ENCODE measurements around the gene ARHGAP29.

Gene ARHGAP29

DNA sequence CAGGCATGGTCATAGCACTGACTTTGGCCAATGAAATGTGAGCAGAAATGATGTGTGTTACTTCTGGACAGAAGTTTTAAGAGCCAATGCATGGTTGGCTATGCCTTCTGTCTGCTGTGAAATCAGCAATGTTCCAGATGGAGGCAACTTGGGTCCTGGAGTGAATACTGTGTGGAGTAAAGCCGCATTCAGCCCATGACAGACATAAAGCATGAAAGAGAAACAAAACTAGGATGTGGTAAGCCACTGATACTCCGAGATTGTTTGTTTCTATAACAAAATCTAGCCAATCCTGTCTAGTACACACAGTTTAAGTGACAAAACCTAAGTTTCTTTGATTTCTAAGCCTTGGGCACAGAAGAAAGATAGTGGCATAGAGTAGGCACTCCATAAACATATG, 47.1 kb upstream of the ARHGAP29 start:
- Histone ChIP-seq H3K4me3 (ENCODE audit: low read depth, low read length) (no peak overlapping the region), H3K27ac (ENCODE audit: extremely low read depth, low read depth, low read length) (no peak overlapping the region), H3K36me3 (ENCODE audit: control insufficient read depth in 2 of 2, insufficient read depth in 1 of 2, low read length in 2 of 2) (no peaks in the 10 kb centered on the region), H3K4me1 (ENCODE audit: control insufficient read depth, insufficient read depth, low read length) (no peaks in the 10 kb centered on the region), H3K9me3 (ENCODE audit: control insufficient read depth, insufficient read depth, low read depth, low read length) (no peaks in the 10 kb centered on the region)
- CTCF ChIA-PET: no interaction called here
- POLR2A ChIA-PET: no interaction called here
- TF ChIP-seq, protein P1, sequence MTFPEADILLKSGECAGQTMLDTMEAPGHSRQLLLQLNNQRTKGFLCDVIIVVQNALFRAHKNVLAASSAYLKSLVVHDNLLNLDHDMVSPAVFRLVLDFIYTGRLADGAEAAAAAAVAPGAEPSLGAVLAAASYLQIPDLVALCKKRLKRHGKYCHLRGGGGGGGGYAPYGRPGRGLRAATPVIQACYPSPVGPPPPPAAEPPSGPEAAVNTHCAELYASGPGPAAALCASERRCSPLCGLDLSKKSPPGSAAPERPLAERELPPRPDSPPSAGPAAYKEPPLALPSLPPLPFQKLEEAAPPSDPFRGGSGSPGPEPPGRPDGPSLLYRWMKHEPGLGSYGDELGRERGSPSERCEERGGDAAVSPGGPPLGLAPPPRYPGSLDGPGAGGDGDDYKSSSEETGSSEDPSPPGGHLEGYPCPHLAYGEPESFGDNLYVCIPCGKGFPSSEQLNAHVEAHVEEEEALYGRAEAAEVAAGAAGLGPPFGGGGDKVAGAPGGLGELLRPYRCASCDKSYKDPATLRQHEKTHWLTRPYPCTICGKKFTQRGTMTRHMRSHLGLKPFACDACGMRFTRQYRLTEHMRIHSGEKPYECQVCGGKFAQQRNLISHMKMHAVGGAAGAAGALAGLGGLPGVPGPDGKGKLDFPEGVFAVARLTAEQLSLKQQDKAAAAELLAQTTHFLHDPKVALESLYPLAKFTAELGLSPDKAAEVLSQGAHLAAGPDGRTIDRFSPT (tag by site-specific recombination; IDR thresholded peaks at IDR 0.05): no peak
- TF ChIP-seq, protein P2, sequence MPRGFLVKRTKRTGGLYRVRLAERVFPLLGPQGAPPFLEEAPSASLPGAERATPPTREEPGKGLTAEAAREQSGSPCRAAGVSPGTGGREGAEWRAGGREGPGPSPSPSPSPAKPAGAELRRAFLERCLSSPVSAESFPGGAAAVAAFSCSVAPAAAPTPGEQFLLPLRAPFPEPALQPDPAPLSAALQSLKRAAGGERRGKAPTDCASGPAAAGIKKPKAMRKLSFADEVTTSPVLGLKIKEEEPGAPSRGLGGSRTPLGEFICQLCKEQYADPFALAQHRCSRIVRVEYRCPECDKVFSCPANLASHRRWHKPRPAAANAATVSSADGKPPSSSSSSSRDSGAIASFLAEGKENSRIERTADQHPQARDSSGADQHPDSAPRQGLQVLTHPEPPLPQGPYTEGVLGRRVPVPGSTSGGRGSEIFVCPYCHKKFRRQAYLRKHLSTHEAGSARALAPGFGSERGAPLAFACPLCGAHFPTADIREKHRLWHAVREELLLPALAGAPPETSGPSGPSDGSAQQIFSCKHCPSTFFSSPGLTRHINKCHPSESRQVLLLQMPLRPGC (tag by site-specific recombination; IDR thresholded peaks at IDR 0.05): no peak
- TF ChIP-seq, protein P3, sequence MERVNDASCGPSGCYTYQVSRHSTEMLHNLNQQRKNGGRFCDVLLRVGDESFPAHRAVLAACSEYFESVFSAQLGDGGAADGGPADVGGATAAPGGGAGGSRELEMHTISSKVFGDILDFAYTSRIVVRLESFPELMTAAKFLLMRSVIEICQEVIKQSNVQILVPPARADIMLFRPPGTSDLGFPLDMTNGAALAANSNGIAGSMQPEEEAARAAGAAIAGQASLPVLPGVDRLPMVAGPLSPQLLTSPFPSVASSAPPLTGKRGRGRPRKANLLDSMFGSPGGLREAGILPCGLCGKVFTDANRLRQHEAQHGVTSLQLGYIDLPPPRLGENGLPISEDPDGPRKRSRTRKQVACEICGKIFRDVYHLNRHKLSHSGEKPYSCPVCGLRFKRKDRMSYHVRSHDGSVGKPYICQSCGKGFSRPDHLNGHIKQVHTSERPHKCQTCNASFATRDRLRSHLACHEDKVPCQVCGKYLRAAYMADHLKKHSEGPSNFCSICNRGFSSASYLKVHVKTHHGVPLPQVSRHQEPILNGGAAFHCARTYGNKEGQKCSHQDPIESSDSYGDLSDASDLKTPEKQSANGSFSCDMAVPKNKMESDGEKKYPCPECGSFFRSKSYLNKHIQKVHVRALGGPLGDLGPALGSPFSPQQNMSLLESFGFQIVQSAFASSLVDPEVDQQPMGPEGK (tag by site-specific recombination; IDR thresholded peaks at IDR 0.05): no peak

DNA sequence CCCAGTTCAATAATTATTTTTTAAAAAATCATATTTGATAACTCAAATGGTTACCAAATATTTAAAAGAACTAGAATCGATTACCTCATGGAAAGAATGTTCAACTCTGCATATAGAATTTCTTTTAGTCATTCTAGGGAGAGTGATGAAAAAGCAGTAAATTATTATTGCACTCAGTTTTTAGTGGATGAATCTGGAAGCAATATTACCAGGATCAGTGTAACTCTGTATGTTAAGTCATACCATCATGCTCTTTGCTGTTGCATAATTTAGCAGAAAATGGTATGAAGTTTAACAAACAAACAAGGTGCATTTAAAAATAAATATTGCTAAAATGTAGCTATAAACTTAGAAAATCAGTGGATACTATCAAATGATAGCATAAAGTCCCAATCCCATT, 46.1 kb upstream of the ARHGAP29 start:
- no peak for TF ChIP-seq ZFP69B (tag by site-specific recombination; IDR thresholded peaks at IDR 0.05)
- no peak for TF ChIP-seq ZNF707 (tag by site-specific recombination; IDR thresholded peaks at IDR 0.05)
- TF ChIP-seq, protein P4, sequence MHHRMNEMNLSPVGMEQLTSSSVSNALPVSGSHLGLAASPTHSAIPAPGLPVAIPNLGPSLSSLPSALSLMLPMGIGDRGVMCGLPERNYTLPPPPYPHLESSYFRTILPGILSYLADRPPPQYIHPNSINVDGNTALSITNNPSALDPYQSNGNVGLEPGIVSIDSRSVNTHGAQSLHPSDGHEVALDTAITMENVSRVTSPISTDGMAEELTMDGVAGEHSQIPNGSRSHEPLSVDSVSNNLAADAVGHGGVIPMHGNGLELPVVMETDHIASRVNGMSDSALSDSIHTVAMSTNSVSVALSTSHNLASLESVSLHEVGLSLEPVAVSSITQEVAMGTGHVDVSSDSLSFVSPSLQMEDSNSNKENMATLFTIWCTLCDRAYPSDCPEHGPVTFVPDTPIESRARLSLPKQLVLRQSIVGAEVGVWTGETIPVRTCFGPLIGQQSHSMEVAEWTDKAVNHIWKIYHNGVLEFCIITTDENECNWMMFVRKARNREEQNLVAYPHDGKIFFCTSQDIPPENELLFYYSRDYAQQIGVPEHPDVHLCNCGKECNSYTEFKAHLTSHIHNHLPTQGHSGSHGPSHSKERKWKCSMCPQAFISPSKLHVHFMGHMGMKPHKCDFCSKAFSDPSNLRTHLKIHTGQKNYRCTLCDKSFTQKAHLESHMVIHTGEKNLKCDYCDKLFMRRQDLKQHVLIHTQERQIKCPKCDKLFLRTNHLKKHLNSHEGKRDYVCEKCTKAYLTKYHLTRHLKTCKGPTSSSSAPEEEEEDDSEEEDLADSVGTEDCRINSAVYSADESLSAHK (tag by site-specific recombination; IDR thresholded peaks at IDR 0.05): no peak
- no peak for TF ChIP-seq EGR2 (tag by site-specific recombination; IDR thresholded peaks at IDR 0.05; ENCODE audit: low read depth)
- no peak for TF ChIP-seq ZNF112 (tag by site-specific recombination; IDR thresholded peaks at IDR 0.05)
- no peak for TF ChIP-seq SETDB1 (IDR thresholded peaks at IDR 0.05; ENCODE audit: insufficient read length, low read length)
- TF ChIP-seq ZBTB1 (tag by site-specific recombination; IDR thresholded peaks at IDR 0.05): no peak
- TF ChIP-seq HOXD13 (CRISPR knock-in tag; IDR thresholded peaks at IDR 0.05; ENCODE audit: borderline replicate concordance): no peak
- no peak for TF ChIP-seq ZBTB20 (tag by site-specific recombination; IDR thresholded peaks at IDR 0.05)
- H3K27ac ChIP-seq (ENCODE audit: extremely low read depth, low read depth, low read length): no peak overlapping the region
- ChIA-PET POLR2A (interaction anchor here (0.5 to 0.7 kb wide), 2 partner anchors 50 to 644 kb away, joined by 3 to 4 read pairs; partner anchors contain the start of gene CNN3), CTCF (interaction anchor here (0.6 kb wide), 1 partner anchor 21 kb away, joined by 3 read pairs; no protein-coding TSS in a partner anchor)
- no peaks in the 10 kb centered on the region for H3K9me3 ChIP-seq (ENCODE audit: control insufficient read depth, insufficient read depth, low read depth, low read length)
- no peaks in the 10 kb centered on the region for H3K4me1 ChIP-seq (ENCODE audit: control insufficient read depth, insufficient read depth, low read length)
- no peaks in the 10 kb centered on the region for H3K36me3 ChIP-seq (ENCODE audit: control insufficient read depth in 2 of 2, insufficient read depth in 1 of 2, low read length in 2 of 2)
- H3K4me3 ChIP-seq (ENCODE audit: low read depth, low read length): no peak overlapping the region

DNA sequence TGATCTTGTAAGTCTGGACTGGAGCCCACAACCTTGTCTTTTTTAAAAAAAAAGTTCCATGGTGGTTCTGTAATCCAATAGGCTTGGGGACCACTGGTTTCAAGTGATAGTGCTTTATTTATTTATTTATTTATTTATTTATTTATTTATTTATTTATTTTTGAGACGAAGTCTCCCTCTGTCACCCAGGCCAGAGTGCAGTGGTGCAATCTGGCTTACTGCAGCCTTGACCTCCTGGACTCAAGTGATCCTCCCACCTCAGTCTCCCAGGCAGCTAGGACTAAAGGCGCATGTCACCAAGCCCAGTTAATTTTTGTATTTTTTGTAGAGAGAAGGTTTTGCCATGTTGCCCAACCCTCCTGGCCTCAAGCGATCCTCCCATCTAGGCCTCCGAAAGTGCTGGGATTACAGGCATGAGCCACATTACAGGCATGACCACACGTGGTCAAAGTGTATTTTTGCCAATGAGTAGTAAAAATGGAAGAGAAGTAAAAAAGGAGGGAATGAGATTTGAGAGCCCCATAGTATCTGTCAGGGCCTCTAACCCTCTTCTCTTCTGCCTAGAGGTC, 44.8 kb upstream of the ARHGAP29 start:
- Histone ChIP-seq H3K4me1 (ENCODE audit: control insufficient read depth, insufficient read depth, low read length) (no peaks in the 10 kb centered on the region), H3K9me3 (ENCODE audit: control insufficient read depth, insufficient read depth, low read depth, low read length) (no peaks in the 10 kb centered on the region), H3K4me3 (ENCODE audit: low read depth, low read length) (no peak overlapping the region), H3K27ac (ENCODE audit: extremely low read depth, low read depth, low read length) (no peak overlapping the region), H3K36me3 (ENCODE audit: control insufficient read depth in 2 of 2, insufficient read depth in 1 of 2, low read length in 2 of 2) (no peaks in the 10 kb centered on the region)
- CTCF ChIA-PET: interaction anchor here (0.6 kb wide), 1 partner anchor 17 kb away, joined by 4 read pairs; no protein-coding TSS in a partner anchor
- POLR2A ChIA-PET: no interaction called here
- TF ChIP-seq ZNF555 (tag by site-specific recombination; conservative IDR thresholded peaks at IDR 0.05): peak; percentile 85
- TF ChIP-seq, protein P5, sequence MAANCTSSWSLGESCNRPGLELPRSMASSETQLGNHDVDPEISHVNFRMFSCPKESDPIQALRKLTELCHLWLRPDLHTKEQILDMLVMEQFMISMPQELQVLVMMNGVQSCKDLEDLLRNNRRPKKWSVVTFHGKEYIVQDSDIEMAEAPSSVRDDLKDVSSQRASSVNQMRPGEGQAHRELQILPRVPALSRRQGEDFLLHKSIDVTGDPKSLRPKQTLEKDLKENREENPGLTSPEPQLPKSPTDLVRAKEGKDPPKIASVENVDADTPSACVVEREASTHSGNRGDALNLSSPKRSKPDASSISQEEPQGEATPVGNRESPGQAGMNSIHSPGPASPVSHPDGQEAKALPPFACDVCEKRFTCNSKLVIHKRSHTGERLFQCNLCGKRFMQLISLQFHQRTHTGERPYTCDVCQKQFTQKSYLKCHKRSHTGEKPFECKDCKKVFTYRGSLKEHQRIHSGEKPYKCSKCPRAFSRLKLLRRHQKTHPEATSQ (tag by site-specific recombination; IDR thresholded peaks at IDR 0.05): no peak
- TF ChIP-seq, protein P6, sequence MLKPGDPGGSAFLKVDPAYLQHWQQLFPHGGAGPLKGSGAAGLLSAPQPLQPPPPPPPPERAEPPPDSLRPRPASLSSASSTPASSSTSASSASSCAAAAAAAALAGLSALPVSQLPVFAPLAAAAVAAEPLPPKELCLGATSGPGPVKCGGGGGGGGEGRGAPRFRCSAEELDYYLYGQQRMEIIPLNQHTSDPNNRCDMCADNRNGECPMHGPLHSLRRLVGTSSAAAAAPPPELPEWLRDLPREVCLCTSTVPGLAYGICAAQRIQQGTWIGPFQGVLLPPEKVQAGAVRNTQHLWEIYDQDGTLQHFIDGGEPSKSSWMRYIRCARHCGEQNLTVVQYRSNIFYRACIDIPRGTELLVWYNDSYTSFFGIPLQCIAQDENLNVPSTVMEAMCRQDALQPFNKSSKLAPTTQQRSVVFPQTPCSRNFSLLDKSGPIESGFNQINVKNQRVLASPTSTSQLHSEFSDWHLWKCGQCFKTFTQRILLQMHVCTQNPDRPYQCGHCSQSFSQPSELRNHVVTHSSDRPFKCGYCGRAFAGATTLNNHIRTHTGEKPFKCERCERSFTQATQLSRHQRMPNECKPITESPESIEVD (tag by site-specific recombination; IDR thresholded peaks at IDR 0.05): no peak
- TF ChIP-seq GLI2 (tag by site-specific recombination; IDR thresholded peaks at IDR 0.05; ENCODE audit: borderline replicate concordance, low read depth): peak; percentile 14; the same call in 1 of the 2 replicates
- no peak for TF ChIP-seq ZNF777 (tag by site-specific recombination; IDR thresholded peaks at IDR 0.05; ENCODE audit: borderline replicate concordance)
- no peak for TF ChIP-seq PRDM1 (tag by site-specific recombination; IDR thresholded peaks at IDR 0.05)
- no peak for TF ChIP-seq ZSCAN30 (tag by site-specific recombination; IDR thresholded peaks at IDR 0.05)
- no peak for TF ChIP-seq HOXC10 (CRISPR knock-in tag; IDR thresholded peaks at IDR 0.05)

Measured in HEK293 (cell line).